HCT116 (cell line): Measurements from ENCODE around the gene LURAP1L. TPM values are rescaled to one million over a fixed set of nuclear protein-coding genes. Genes with fewer than 3 reads are reported as not detected.

ENCODE experiments used
- ATAC-seq: fragments of 200-7000 bp; cut with Tn5 transposase; 2 replicates; pipeline ENCODE4 v1.9.1; 2020; ENCODE audit warnings: mild to moderate bottlenecking, moderate library complexity
- BruUV-seq: library from RNA; stranded (reverse); fragments of 400-500 nt; replicated peaks from 2 replicates; lab custom pipeline; 2021; lab: Mats Ljungman, UMichigan
- CTCF ChIA-PET: fragments of 300-600 bp; sonication (Branson Sonifier 250); formaldehyde crosslinking; loops from one replicate; lab custom pipeline; 2021; ENCODE audit warnings: antibody characterized with exemption; lab: Charles Lee
- POLR2A ChIA-PET: fragments of 300-600, 350-600 bp; sonication (Branson Sonifier 250); formaldehyde crosslinking; loops from one replicate; lab custom pipeline; 2021; ENCODE audit warnings: antibody characterized with exemption; lab: Charles Lee
- RAD21 ChIA-PET, 2 experiments: fragments of 300-600 bp; sonication (Branson Sonifier 250); formaldehyde crosslinking; loops; one replicate each; lab custom pipeline; 2023; ENCODE audit warnings: low total read pairs in 2 of 2; ENCODE audit not compliant: uncharacterized antibody in 2 of 2, unreplicated experiment in 2 of 2, low non-redundant PET in 1 of 2; lab: Charles Lee
- DNase-seq: peaks from one replicate; pipeline ENCODE4 v3.0.0-alpha.2; 2010; ENCODE audit warnings: low read depth, low spot score
- H2AFZ ChIP-seq: fragments of 200-600 bp; shearing (Covaris generic), sonication (generic); 2 replicates; pipeline ENCODE4 v1.6.1; 2017; ENCODE audit warnings: low read depth, mixed run types, mixed read lengths, antibody characterized with exemption, low read length; ENCODE audit not compliant: poor library complexity, severe bottlenecking
- H3K27ac ChIP-seq: 2 replicates; pipeline ENCODE4 v1.5.1; 2012; ENCODE audit warnings: low read depth, low read length
- H3K27me3 ChIP-seq: fragments of 200-600 bp; sonication (generic); 2 replicates; pipeline ENCODE4 v1.6.1; 2016; ENCODE audit warnings: mixed run types, low read length, mixed read lengths; ENCODE audit not compliant: insufficient read depth
- H3K36me3 ChIP-seq, 2 experiments: fragments of 200-500 bp in 1 of 2; fragments of 200-600 bp in 1 of 2; sonication (Bioruptor generic) in 1 of 2; sonication (generic) in 1 of 2; 2 replicates each; pipeline versions ENCODE4 v1.5.1 to v1.6.1; 2014 to 2016; ENCODE audit warnings: low read length in 2 of 2, inconsistent platforms in 1 of 2, mixed read lengths in 1 of 2, mixed run types in 1 of 2; ENCODE audit not compliant: insufficient read depth in 2 of 2, control insufficient read depth in 1 of 2
- H3K4me1 ChIP-seq, 2 experiments: fragments of 200-600 bp in 1 of 2; sonication (generic) in 1 of 2; 2 replicates each; pipeline versions ENCODE4 v1.5.1 to v1.6.1; 2012 to 2017; ENCODE audit warnings: low read length in 2 of 2, inconsistent platforms in 1 of 2, mild to moderate bottlenecking in 1 of 2, mixed read lengths in 1 of 2, mixed run types in 1 of 2, moderate library complexity in 1 of 2; ENCODE audit not compliant: insufficient read depth in 2 of 2, control insufficient read depth in 1 of 2
- H3K4me2 ChIP-seq: fragments of 200-600 bp; sonication (generic); 2 replicates; pipeline ENCODE4 v1.6.1; 2017; ENCODE audit warnings: mixed run types, low read length, mixed read lengths
- H3K4me3 ChIP-seq, 2 experiments: fragments of 200-600 bp in 1 of 2; sonication (generic) in 1 of 2; replicated peaks in 1 of 2; 2 replicates each; pipeline ENCODE4 v1.5.1; 2011 to 2016; ENCODE audit warnings: low read length in 2 of 2, control low read depth in 1 of 2, low read depth in 1 of 2, mild to moderate bottlenecking in 1 of 2, mixed read lengths in 1 of 2, mixed run types in 1 of 2
- H3K79me2 ChIP-seq: fragments of 200-600 bp; sonication (generic); 2 replicates; pipeline ENCODE4 v1.6.1; 2017; ENCODE audit warnings: mild to moderate bottlenecking, mixed run types, low read length, moderate library complexity, mixed read lengths; ENCODE audit not compliant: insufficient read depth
- H3K9ac ChIP-seq: fragments of 200-600 bp; sonication (generic); 2 replicates; pipeline ENCODE4 v1.6.1; 2016; ENCODE audit warnings: low read length, mixed read lengths
- H3K9me2 ChIP-seq: fragments of 200-600 bp; sonication (generic), shearing (Covaris generic); 2 replicates; pipeline ENCODE4 v1.6.1; 2017; ENCODE audit warnings: mixed run types, mild to moderate bottlenecking, moderate library complexity; ENCODE audit not compliant: insufficient read depth
- H3K9me3 ChIP-seq, 2 experiments: fragments of 200-500 bp in 1 of 2; fragments of 200-600 bp in 1 of 2; sonication (Bioruptor generic) in 1 of 2; sonication (generic) in 1 of 2; 2 replicates each; pipeline ENCODE4 v1.6.1; 2014 to 2017; ENCODE audit warnings: low read length in 2 of 2, mixed read lengths in 2 of 2, inconsistent platforms in 1 of 2, low read depth in 1 of 2, mild to moderate bottlenecking in 1 of 2, mixed run types in 1 of 2, moderate library complexity in 1 of 2; ENCODE audit not compliant: control insufficient read depth in 1 of 2, insufficient read depth in 1 of 2
- H4K20me1 ChIP-seq: fragments of 200-600 bp; sonication (generic), shearing (Covaris generic); 2 replicates; pipeline ENCODE4 v1.6.1; 2017; ENCODE audit warnings: mixed run types, mild to moderate bottlenecking, moderate library complexity; ENCODE audit not compliant: insufficient read depth
- CEBPB ChIP-seq: IDR thresholded peaks from 2 replicates; pipeline ENCODE4 v1.6.1; 2012; ENCODE audit warnings: low read depth
- POLR2A ChIP-seq: IDR thresholded peaks from 2 replicates; pipeline ENCODE4 v1.7.0; 2011; ENCODE audit warnings: borderline replicate concordance; ENCODE audit not compliant: insufficient read depth, insufficient read length; ENCODE audit errors: extremely low read depth
- SIN3A ChIP-seq: IDR thresholded peaks from 2 replicates; pipeline ENCODE4 v1.6.1; 2012; ENCODE audit warnings: low read depth
- SP1 ChIP-seq: IDR thresholded peaks from 2 replicates; pipeline ENCODE4 v1.6.1; 2012; ENCODE audit warnings: low read depth
- TCF7L2 ChIP-seq: IDR thresholded peaks from 2 replicates; pipeline ENCODE4 v1.7.0; 2011; ENCODE audit warnings: borderline replicate concordance, inconsistent platforms; ENCODE audit not compliant: insufficient read depth, insufficient read length; ENCODE audit errors: extremely low read depth
- YY1 ChIP-seq: IDR thresholded peaks from 2 replicates; pipeline ENCODE4 v1.6.1; 2011; ENCODE audit warnings: low read length, low read depth, moderate library complexity, mild to moderate bottlenecking; ENCODE audit not compliant: insufficient replicate concordance; ENCODE audit errors: extremely low read depth
- intact Hi-C: fragments of 100-400 bp; cut with micrococcal nuclease; formaldehyde crosslinking; loops from 2 replicates; pipeline ENCODE4 v1.10.0; 2022
- total RNA-seq: library from RNA; stranded (reverse); gene quantifications from one replicate; pipeline ENCODE4 v1.2.1, GENCODE V29; 2021; ENCODE audit not compliant: unreplicated experiment
- TF ChIP-seq, protein P1 (sequence below): IDR thresholded peaks from 2 replicates; pipeline ENCODE4 v1.6.1; 2012; ENCODE audit warnings: low read depth
- TF ChIP-seq, protein P2 (sequence below), 3 experiments: fragments of 200-600 bp in 1 of 3; sonication (generic) in 1 of 3; IDR thresholded peaks in 2 of 3; conservative IDR thresholded peaks in 1 of 3; 2 replicates each; pipeline ENCODE4 v1.5.1; 2012 to 2017; ENCODE audit warnings: low read depth in 2 of 3, low read length in 2 of 3, antibody characterized with exemption in 1 of 3, borderline replicate concordance in 1 of 3, control low read depth in 1 of 3, mild to moderate bottlenecking in 1 of 3, mixed read lengths in 1 of 3, mixed run types in 1 of 3, moderate library complexity in 1 of 3; ENCODE audit not compliant: insufficient read depth in 1 of 3
- TF ChIP-seq, protein P3 (sequence below): IDR thresholded peaks from 2 replicates; pipeline ENCODE4 v1.6.1; 2011; ENCODE audit warnings: mild to moderate bottlenecking, low read length, moderate library complexity; ENCODE audit not compliant: insufficient replicate concordance; ENCODE audit errors: extremely low read depth
- TF ChIP-seq, protein P4 (sequence below): IDR thresholded peaks from 2 replicates; pipeline ENCODE4 v1.6.1; 2012
- TF ChIP-seq, protein P5 (sequence below): IDR thresholded peaks from 2 replicates; pipeline ENCODE4 v1.6.1; 2012

LURAP1L gene
- total RNA-seq, 1 experiment from 2014 or later: 13.3 TPM

DNA sequence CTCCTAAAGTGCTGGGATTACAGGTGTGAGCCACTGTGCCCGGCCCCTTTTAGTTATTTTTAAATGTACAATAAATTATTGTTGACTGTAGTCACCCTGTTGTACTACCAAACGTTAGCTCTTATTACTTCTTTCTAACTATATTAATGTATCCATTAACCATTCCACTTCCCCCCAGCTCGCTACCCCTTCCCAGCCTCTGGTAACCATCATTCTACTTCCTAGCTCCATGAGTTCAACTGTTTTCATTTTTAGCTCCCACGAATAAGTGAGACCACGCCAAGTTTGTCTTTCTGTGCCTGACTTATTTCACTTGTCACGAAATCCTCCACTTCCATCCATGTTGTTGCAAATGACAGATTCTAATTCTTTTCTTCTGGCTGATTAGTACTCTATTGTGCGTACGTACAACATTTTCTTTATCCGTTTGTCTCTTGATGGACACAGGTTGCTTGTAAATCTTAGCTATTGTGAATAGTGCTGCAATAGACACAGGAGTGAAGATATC, 6.5 kb downstream of the LURAP1L start (continued):
- TF ChIP-seq TCF7L2 (no peak), YY1 (no peak)
- TF ChIP-seq, protein P1, sequence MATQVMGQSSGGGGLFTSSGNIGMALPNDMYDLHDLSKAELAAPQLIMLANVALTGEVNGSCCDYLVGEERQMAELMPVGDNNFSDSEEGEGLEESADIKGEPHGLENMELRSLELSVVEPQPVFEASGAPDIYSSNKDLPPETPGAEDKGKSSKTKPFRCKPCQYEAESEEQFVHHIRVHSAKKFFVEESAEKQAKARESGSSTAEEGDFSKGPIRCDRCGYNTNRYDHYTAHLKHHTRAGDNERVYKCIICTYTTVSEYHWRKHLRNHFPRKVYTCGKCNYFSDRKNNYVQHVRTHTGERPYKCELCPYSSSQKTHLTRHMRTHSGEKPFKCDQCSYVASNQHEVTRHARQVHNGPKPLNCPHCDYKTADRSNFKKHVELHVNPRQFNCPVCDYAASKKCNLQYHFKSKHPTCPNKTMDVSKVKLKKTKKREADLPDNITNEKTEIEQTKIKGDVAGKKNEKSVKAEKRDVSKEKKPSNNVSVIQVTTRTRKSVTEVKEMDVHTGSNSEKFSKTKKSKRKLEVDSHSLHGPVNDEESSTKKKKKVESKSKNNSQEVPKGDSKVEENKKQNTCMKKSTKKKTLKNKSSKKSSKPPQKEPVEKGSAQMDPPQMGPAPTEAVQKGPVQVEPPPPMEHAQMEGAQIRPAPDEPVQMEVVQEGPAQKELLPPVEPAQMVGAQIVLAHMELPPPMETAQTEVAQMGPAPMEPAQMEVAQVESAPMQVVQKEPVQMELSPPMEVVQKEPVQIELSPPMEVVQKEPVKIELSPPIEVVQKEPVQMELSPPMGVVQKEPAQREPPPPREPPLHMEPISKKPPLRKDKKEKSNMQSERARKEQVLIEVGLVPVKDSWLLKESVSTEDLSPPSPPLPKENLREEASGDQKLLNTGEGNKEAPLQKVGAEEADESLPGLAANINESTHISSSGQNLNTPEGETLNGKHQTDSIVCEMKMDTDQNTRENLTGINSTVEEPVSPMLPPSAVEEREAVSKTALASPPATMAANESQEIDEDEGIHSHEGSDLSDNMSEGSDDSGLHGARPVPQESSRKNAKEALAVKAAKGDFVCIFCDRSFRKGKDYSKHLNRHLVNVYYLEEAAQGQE: no peak

DNA sequence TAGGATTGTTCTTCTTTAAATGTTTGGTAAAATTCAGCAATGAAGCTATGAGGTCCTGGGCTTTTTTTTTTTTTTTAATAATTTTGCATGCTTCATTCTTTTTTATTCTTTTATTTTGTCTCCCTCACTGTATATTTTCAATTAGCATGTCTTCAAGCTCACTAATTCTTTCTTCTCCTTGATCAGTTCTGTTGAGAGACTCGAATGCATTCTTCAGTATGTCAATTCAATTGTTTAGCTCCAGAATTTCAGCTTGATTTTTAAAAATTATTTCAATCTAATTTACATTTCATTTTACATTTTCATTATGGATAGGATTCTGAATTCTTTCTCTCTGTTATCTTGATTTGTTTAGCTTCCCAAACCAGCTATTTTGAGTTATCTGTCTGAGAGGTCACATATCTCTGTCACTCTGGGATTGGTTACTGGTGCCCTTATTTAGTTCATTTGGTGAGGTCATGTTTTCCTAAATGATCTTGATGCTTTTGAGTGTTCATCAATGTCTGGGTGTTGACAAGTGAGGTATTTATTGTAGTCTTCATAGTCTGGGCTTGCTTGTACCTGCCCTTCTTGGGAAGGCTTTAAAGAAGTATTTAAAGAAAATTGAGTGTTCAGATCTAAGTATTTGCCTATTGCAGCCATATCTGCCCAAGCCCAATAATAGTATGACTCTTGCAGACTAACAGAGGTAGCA, 9.1 kb downstream of the LURAP1L start:
- ChIA-PET CTCF (interaction anchor here (1.2 kb wide), 1 partner anchor 14 kb away, joined by 3 read pairs; no protein-coding TSS in a partner anchor), RAD21 (interaction anchor here in 1 of 2 experiments (1.9 kb wide), 1 partner anchor 31 kb away, joined by 8 read pairs; no protein-coding TSS in a partner anchor), POLR2A (interaction anchor here (0.7 to 2.5 kb wide), 5 partner anchors 8 to 100 kb away, joined by 3 to 21 read pairs (median 3); partner anchors contain the start of gene LURAP1L)
- TSS peak; percentile 94 for BruUV-seq
- ATAC-seq (peak; percentile 7), DNase-seq (peak; percentile 24)
- no peaks in the 10 kb centered on the region for H4K20me1 ChIP-seq
- no peaks in the 10 kb centered on the region for H3K9me2 ChIP-seq
- H2AFZ ChIP-seq: peak overlapping the region; percentile 96
- no peaks in the 10 kb centered on the region for H3K9me3 ChIP-seq
- peak overlapping the region; percentile 97 for H3K27ac ChIP-seq
- intact Hi-C loops: loop anchor here (1.0 kb wide), 1 partner anchor 30 kb away; no protein-coding TSS in a partner anchor
- H3K36me3 ChIP-seq: no peaks in the 10 kb centered on the region
- peaks cover 29 to 31% of the 10 kb centered on the region in 2 experiments for H3K4me1 ChIP-seq
- no peaks in the 10 kb centered on the region for H3K79me2 ChIP-seq
- peak overlapping the region; percentile 72 for H3K4me2 ChIP-seq
- TF ChIP-seq, protein P2, sequence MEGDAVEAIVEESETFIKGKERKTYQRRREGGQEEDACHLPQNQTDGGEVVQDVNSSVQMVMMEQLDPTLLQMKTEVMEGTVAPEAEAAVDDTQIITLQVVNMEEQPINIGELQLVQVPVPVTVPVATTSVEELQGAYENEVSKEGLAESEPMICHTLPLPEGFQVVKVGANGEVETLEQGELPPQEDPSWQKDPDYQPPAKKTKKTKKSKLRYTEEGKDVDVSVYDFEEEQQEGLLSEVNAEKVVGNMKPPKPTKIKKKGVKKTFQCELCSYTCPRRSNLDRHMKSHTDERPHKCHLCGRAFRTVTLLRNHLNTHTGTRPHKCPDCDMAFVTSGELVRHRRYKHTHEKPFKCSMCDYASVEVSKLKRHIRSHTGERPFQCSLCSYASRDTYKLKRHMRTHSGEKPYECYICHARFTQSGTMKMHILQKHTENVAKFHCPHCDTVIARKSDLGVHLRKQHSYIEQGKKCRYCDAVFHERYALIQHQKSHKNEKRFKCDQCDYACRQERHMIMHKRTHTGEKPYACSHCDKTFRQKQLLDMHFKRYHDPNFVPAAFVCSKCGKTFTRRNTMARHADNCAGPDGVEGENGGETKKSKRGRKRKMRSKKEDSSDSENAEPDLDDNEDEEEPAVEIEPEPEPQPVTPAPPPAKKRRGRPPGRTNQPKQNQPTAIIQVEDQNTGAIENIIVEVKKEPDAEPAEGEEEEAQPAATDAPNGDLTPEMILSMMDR (IDR thresholded peaks at IDR 0.05 in 2 of 3, conservative IDR thresholded peaks at IDR 0.05 in 1 of 3; ENCODE audit: borderline replicate concordance in 1 of 3, insufficient read depth in 1 of 3, low read depth in 2 of 3, low read length in 2 of 3): no peak
- TF ChIP-seq SP1 (no peak), SIN3A (no peak), CEBPB (no peak), POLR2A (no peak)
- TF ChIP-seq, protein P3, sequence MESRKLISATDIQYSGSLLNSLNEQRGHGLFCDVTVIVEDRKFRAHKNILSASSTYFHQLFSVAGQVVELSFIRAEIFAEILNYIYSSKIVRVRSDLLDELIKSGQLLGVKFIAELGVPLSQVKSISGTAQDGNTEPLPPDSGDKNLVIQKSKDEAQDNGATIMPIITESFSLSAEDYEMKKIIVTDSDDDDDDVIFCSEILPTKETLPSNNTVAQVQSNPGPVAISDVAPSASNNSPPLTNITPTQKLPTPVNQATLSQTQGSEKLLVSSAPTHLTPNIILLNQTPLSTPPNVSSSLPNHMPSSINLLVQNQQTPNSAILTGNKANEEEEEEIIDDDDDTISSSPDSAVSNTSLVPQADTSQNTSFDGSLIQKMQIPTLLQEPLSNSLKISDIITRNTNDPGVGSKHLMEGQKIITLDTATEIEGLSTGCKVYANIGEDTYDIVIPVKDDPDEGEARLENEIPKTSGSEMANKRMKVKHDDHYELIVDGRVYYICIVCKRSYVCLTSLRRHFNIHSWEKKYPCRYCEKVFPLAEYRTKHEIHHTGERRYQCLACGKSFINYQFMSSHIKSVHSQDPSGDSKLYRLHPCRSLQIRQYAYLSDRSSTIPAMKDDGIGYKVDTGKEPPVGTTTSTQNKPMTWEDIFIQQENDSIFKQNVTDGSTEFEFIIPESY: no peak
- TF ChIP-seq, protein P4, sequence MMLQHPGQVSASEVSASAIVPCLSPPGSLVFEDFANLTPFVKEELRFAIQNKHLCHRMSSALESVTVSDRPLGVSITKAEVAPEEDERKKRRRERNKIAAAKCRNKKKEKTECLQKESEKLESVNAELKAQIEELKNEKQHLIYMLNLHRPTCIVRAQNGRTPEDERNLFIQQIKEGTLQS: no peak
- TF ChIP-seq, protein P5, sequence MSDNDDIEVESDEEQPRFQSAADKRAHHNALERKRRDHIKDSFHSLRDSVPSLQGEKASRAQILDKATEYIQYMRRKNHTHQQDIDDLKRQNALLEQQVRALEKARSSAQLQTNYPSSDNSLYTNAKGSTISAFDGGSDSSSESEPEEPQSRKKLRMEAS: no peak
- TF ChIP-seq, all 23 proteins: peak for 0
- H3K27me3 ChIP-seq: no peaks in the 10 kb centered on the region
- H3K9ac ChIP-seq: peak overlapping the region; percentile 59
- peak overlapping the region in 1 of 2 experiments; percentile 19; a peak in 2 of 4 replicates for H3K4me3 ChIP-seq
